Omental fat pad (tissue), 4 donors: Measurements from ENCODE around the gene FAXC. TPM values are rescaled to one million over a fixed set of nuclear protein-coding genes. Genes with fewer than 3 reads are reported as not detected.

Experiments used
- ATAC-seq: fragments of 150-250 bp; one replicate; pipeline ENCODE4 v1.9.1; 2016; ENCODE audit warnings: mild to moderate bottlenecking, moderate library complexity; ENCODE audit not compliant: low FRiP score
- DNase-seq: peaks from one replicate; pipeline ENCODE4 v3.0.0-alpha.2; 2019; ENCODE audit warnings: low spot score
- total RNA-seq, 4 donors: library from RNA; depleted of rRNA; stranded (reverse); fragments of >200 nt; gene quantifications; one replicate each; pipeline ENCODE4 v1.1.0, GENCODE V29; 2016
- TF ChIP-seq, protein P1 (sequence below), 3 donors: fragments of 450-650 bp; IDR thresholded peaks; one replicate each; pipeline ENCODE4 v1.5.1; 2016 to 2017; ENCODE audit warnings: antibody characterized with exemption in 3 of 3, mild to moderate bottlenecking in 3 of 3, moderate library complexity in 2 of 3

The FAXC gene
- total RNA-seq, 4 donors from 2014 or later = 0.16 to 1.7 (median 0.56) TPM

GRCh38 chr6:99307295-99307907 is 42.1 kb downstream of the FAXC start:
- ATAC-seq (no peak), DNase-seq (no peak)
- TF ChIP-seq, protein P1, sequence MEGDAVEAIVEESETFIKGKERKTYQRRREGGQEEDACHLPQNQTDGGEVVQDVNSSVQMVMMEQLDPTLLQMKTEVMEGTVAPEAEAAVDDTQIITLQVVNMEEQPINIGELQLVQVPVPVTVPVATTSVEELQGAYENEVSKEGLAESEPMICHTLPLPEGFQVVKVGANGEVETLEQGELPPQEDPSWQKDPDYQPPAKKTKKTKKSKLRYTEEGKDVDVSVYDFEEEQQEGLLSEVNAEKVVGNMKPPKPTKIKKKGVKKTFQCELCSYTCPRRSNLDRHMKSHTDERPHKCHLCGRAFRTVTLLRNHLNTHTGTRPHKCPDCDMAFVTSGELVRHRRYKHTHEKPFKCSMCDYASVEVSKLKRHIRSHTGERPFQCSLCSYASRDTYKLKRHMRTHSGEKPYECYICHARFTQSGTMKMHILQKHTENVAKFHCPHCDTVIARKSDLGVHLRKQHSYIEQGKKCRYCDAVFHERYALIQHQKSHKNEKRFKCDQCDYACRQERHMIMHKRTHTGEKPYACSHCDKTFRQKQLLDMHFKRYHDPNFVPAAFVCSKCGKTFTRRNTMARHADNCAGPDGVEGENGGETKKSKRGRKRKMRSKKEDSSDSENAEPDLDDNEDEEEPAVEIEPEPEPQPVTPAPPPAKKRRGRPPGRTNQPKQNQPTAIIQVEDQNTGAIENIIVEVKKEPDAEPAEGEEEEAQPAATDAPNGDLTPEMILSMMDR (IDR thresholded peaks at IDR 0.05) = no peak

DNA sequence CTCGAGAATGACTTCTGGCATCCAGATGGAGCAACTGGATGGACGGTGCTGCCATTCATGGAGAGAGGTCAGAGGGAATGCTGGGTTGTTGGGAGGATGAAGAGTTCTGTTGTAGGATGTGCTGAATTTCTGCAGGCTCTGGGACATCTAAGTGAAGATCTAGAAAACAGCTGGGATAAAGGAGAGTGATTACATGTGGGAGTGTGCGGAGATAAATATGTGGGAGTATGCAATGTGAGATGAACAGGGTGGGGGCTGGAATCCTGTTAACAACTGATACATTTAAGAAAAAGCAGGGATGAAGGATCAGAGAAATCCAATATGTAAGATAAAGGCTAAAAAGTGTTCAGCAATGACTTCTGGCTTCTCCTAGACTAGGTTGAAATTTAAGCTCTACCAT is 43.1 kb downstream of the FAXC start:
- TF ChIP-seq, protein P1 (IDR thresholded peaks at IDR 0.05) = no peak
- ATAC-seq = no peak

GRCh38 chr6:99305021-99305554 is 44.4 kb downstream of the FAXC start:
- DNase-seq (no peak), ATAC-seq (no peak)
- TF ChIP-seq, protein P1 (IDR thresholded peaks at IDR 0.05) = no peak

More for the DNA sequence above, 43.1 kb downstream of the FAXC start:
- DNase-seq = no peak

GRCh38 chr6:99297415-99297814 is 52.1 kb downstream of the FAXC start:
- DNase-seq (no peak), ATAC-seq (no peak)
- TF ChIP-seq, protein P1 (IDR thresholded peaks at IDR 0.05) = no peak

GRCh38 chr6:99297006-99297405 is 52.5 kb downstream of the FAXC start:
- no peak for ATAC-seq
- no peak for DNase-seq

DNA sequence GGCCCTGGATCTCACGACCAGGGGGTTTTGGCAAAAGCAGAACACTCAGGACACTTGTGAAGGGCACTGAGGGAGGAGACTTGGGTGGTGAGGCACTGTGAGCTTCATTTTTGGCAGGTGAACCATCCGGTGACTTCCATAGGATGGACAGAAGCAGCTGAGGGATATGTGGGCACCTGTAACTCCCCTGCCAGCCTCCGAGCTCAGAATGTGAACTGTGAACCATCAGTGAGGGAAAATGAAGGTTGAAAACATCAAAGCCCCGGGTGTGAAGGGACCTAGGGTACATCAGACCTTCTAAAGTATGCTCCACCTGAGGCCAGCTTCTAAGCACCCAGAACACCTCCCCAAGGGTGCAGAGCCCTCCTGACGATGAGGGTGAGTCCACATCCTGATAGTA is 53.2 kb downstream of the FAXC start:
- DNase-seq (no peak), ATAC-seq (no peak)
- TF ChIP-seq, protein P1 (IDR thresholded peaks at IDR 0.05) = no peak

More at GRCh38 chr6:99297006-99297405, 52.5 kb downstream of the FAXC start:
- TF ChIP-seq, protein P1 (IDR thresholded peaks at IDR 0.05) = no peak

DNA sequence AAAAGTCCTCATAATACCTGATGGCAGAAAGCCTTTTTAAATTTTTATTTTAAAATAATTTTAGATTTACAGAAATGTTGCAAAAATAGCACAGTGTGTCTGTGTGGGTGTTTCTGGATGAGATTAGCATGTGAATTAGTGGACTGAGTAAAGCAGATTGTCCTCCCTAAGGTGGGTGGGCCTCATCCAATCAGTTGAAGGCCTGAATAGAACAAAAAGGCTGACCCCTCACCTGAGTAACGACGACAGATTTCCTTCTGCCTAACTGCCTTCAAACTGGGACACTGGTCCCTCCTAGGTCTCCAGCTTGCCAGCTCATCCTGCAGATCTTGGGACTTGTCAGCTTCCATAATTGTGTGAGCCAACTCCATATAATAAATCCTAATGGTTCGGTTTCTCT is 54.2 kb downstream of the FAXC start:
- TF ChIP-seq, protein P1 (IDR thresholded peaks at IDR 0.05) = no peak
- no peak for DNase-seq

More for the DNA sequence above, 54.2 kb downstream of the FAXC start:
- no peak for ATAC-seq
